DOHH2 (cell line): ENCODE results near the gene MYOZ1.

Experiments
- CTCF ChIP-seq: fragments of 200-600 bp; sonication (generic); IDR thresholded peaks from one replicate; pipeline ENCODE4 v1.5.1; 2014; ENCODE audit warnings: antibody characterized with exemption, mild to moderate bottlenecking, low read depth, low read length; ENCODE audit not compliant: poor library complexity, severe bottlenecking
- EZH2phosphoT487 ChIP-seq: fragments of 200-600 bp; sonication (generic); IDR thresholded peaks from 2 replicates; pipeline ENCODE4 v1.6.1; 2017; ENCODE audit warnings: borderline replicate concordance, mild to moderate bottlenecking, antibody characterized with exemption, low read length, moderate library complexity, mixed read lengths

- TF ChIP-seq EZH2phosphoT487, result no peak
- no peak for TF ChIP-seq CTCF
Observed at GRCh38 chr10:73648975-73649829, 7.9 kb upstream of the MYOZ1 start.
